Body of pancreas (tissue), 4 donors: ENCODE data around the gene MTIF2.

ENCODE experiments used
- POLR2A ChIP-seq, 3 donors: fragments of 450-650 bp; IDR thresholded peaks; one replicate each; pipeline ENCODE4 v1.6.1; 2016; ENCODE audit warnings: antibody characterized with exemption in 3 of 3, mild to moderate bottlenecking in 2 of 3
- TF ChIP-seq, protein P1 (sequence below), 7 experiments: fragments of 450-650 bp in 4 of 7; fragments of 200-600 bp in 3 of 7; sonication (generic) in 3 of 7; IDR thresholded peaks; one replicate each; pipeline ENCODE4 v1.5.1; 2016 to 2019; ENCODE audit warnings: antibody characterized with exemption in 7 of 7

GRCh38 chr2:55228226-55228563 lies 40.8 kb downstream of the MTIF2 start:
- TF ChIP-seq, protein P1, sequence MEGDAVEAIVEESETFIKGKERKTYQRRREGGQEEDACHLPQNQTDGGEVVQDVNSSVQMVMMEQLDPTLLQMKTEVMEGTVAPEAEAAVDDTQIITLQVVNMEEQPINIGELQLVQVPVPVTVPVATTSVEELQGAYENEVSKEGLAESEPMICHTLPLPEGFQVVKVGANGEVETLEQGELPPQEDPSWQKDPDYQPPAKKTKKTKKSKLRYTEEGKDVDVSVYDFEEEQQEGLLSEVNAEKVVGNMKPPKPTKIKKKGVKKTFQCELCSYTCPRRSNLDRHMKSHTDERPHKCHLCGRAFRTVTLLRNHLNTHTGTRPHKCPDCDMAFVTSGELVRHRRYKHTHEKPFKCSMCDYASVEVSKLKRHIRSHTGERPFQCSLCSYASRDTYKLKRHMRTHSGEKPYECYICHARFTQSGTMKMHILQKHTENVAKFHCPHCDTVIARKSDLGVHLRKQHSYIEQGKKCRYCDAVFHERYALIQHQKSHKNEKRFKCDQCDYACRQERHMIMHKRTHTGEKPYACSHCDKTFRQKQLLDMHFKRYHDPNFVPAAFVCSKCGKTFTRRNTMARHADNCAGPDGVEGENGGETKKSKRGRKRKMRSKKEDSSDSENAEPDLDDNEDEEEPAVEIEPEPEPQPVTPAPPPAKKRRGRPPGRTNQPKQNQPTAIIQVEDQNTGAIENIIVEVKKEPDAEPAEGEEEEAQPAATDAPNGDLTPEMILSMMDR (IDR thresholded peaks at IDR 0.05): no peak
- TF ChIP-seq POLR2A (IDR thresholded peaks at IDR 0.05): no peak
